HepG2 (cell line): Measurements from ENCODE around the gene COMMD1.
"Not testable (repeated sequence)": the region's sequence is repeated elsewhere in the genome, so short reads cannot be mapped to it uniquely, and the experiment has no call there.

ENCODE experiments used
- CREM ChIP-seq, 2 experiments: sonication (generic) in 1 of 2; formaldehyde crosslinking in 1 of 2; IDR thresholded peaks; 2 replicates each; pipeline versions ENCODE4 v1.4.0 to v1.6.1; 2016 to 2020; ENCODE audit warnings: antibody characterized with exemption in 1 of 2, mild to moderate bottlenecking in 1 of 2, missing genetic modification reagents in 1 of 2
- EEA1 ChIP-seq: sonication (generic); formaldehyde crosslinking; IDR thresholded peaks from 2 replicates; pipeline ENCODE4 v1.5.1; 2020; ENCODE audit warnings: mild to moderate bottlenecking, missing genetic modification reagents, borderline replicate concordance
- JUN ChIP-seq: sonication (generic); formaldehyde crosslinking; IDR thresholded peaks from 2 replicates; pipeline ENCODE4 v1.4.0; 2020; ENCODE audit warnings: mild to moderate bottlenecking, missing genetic modification reagents
- MYNN ChIP-seq: sonication (generic); formaldehyde crosslinking; IDR thresholded peaks from 2 replicates; pipeline ENCODE4 v1.4.0; 2020; ENCODE audit warnings: mild to moderate bottlenecking, low read depth, missing genetic modification reagents
- NONO ChIP-seq, 2 experiments: fragments of 450-650 bp in 1 of 2; sonication (generic) in 1 of 2; formaldehyde crosslinking in 1 of 2; IDR thresholded peaks in 1 of 2; conservative IDR thresholded peaks in 1 of 2; 2 replicates each; pipeline versions ENCODE4 v1.6.1 to v1.8.0; 2017 to 2022; ENCODE audit warnings: mild to moderate bottlenecking in 1 of 2, missing genetic modification reagents in 1 of 2, moderate library complexity in 1 of 2
- NR2F2 ChIP-seq: IDR thresholded peaks from 2 replicates; pipeline ENCODE4 v1.6.1; 2012; ENCODE audit warnings: low read depth, inconsistent platforms, borderline replicate concordance
- RAD51 ChIP-seq: fragments of 450-650 bp; IDR thresholded peaks from 2 replicates; pipeline ENCODE4 v1.6.1; 2016; ENCODE audit warnings: borderline replicate concordance
- STAT5B ChIP-seq: sonication (generic); formaldehyde crosslinking; IDR thresholded peaks from 2 replicates; pipeline ENCODE4 v1.4.0; 2020; ENCODE audit warnings: missing genetic modification reagents
- TF ChIP-seq, protein P1 (sequence below): sonication (generic); formaldehyde crosslinking; IDR thresholded peaks from one replicate; pipeline ENCODE4 v1.5.1; 2020; ENCODE audit warnings: mild to moderate bottlenecking, missing genetic modification reagents; ENCODE audit errors: not compliant biosample characterization
- TF ChIP-seq, protein P2 (sequence below): sonication (generic); formaldehyde crosslinking; IDR thresholded peaks from 2 replicates; pipeline ENCODE4 v1.5.0; 2020; ENCODE audit warnings: mild to moderate bottlenecking, missing genetic modification reagents, moderate library complexity

DNA sequence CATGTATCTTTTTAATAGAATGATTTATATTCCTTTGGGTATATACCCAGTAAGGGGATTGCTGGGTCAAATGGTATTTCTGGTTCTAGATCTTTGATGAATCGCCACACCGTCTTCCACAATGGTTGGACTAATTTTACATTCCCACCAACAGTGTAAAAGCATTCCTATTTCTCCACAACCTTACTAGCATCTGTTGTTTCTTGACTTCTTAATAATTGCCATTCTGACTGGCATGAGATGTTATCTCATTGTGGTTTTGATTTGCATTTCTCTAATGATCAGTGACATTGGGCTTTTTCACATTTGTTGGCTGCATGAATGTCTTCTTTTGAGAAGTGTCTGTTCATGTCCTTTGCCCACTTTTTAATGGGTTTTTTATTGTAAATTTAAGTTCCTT, 220.8 kb downstream of the COMMD1 start:
- TF ChIP-seq CREM (IDR thresholded peaks at IDR 0.05); CREM (CRISPR knock-in tag; IDR thresholded peaks at IDR 0.05); EEA1; JUN; NR2F2; STAT5B; MYNN (CRISPR knock-in tag); NONO (IDR thresholded peaks at IDR 0.05); NONO (CRISPR knock-in tag; conservative IDR thresholded peaks at IDR 0.05); RAD51: not testable (repeated sequence)
- TF ChIP-seq, protein P1, sequence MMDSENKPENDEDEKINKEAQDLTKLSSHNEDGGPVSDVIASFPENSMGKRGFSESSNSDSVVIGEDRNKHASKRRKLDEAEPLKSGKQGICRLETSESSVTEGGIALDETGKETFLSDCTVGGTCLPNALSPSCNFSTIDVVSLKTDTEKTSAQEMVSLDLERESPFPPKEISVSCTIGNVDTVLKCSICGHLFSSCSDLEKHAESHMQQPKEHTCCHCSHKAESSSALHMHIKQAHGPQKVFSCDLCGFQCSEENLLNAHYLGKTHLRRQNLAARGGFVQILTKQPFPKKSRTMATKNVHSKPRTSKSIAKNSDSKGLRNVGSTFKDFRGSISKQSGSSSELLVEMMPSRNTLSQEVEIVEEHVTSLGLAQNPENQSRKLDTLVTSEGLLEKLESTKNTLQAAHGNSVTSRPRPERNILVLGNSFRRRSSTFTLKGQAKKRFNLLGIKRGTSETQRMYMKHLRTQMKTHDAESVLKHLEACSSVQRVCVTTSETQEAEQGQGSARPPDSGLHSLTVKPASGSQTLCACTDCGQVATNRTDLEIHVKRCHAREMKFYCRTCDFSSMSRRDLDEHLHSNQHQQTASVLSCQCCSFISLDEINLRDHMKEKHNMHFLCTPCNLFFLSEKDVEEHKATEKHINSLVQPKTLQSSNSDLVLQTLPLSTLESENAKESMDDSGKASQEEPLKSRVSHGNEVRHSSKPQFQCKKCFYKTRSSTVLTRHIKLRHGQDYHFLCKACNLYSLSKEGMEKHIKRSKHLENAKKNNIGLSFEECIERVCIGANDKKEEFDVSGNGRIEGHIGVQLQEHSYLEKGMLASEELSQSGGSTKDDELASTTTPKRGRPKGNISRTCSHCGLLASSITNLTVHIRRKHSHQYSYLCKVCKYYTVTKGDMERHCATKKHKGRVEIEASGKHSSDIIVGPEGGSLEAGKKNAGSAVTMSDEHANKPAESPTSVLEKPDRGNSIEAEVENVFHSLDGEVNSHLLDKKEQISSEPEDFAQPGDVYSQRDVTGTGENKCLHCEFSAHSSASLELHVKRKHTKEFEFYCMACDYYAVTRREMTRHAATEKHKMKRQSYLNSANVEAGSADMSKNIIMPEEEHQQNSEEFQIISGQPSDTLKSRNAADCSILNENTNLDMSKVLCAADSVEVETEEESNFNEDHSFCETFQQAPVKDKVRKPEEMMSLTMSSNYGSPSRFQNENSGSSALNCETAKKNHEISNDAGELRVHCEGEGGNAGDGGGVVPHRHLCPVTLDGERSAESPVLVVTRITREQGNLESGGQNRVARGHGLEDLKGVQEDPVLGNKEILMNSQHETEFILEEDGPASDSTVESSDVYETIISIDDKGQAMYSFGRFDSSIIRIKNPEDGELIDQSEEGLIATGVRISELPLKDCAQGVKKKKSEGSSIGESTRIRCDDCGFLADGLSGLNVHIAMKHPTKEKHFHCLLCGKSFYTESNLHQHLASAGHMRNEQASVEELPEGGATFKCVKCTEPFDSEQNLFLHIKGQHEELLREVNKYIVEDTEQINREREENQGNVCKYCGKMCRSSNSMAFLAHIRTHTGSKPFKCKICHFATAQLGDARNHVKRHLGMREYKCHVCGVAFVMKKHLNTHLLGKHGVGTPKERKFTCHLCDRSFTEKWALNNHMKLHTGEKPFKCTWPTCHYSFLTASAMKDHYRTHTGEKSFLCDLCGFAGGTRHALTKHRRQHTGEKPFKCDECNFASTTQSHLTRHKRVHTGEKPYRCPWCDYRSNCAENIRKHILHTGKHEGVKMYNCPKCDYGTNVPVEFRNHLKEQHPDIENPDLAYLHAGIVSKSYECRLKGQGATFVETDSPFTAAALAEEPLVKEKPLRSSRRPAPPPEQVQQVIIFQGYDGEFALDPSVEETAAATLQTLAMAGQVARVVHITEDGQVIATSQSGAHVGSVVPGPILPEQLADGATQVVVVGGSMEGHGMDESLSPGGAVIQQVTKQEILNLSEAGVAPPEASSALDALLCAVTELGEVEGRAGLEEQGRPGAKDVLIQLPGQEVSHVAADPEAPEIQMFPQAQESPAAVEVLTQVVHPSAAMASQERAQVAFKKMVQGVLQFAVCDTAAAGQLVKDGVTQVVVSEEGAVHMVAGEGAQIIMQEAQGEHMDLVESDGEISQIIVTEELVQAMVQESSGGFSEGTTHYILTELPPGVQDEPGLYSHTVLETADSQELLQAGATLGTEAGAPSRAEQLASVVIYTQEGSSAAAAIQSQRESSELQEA (CRISPR knock-in tag): not testable (repeated sequence)
- TF ChIP-seq, protein P2, sequence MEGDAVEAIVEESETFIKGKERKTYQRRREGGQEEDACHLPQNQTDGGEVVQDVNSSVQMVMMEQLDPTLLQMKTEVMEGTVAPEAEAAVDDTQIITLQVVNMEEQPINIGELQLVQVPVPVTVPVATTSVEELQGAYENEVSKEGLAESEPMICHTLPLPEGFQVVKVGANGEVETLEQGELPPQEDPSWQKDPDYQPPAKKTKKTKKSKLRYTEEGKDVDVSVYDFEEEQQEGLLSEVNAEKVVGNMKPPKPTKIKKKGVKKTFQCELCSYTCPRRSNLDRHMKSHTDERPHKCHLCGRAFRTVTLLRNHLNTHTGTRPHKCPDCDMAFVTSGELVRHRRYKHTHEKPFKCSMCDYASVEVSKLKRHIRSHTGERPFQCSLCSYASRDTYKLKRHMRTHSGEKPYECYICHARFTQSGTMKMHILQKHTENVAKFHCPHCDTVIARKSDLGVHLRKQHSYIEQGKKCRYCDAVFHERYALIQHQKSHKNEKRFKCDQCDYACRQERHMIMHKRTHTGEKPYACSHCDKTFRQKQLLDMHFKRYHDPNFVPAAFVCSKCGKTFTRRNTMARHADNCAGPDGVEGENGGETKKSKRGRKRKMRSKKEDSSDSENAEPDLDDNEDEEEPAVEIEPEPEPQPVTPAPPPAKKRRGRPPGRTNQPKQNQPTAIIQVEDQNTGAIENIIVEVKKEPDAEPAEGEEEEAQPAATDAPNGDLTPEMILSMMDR: not testable (repeated sequence)
